ENCODE data around the gene ARRDC1.

The ARRDC1 gene

GRCh38 chr9:137657606-137658005, 52.1 kb downstream of the ARRDC1 start:
- no peak for TF ChIP-seq CTCF (conservative IDR thresholded peaks at IDR 0.05)

GRCh38 chr9:137658781-137659180, 53.3 kb downstream of the ARRDC1 start:
- no peak overlapping the region for H3K27ac ChIP-seq
- no peak for TF ChIP-seq CTCF (conservative IDR thresholded peaks at IDR 0.05)

More at GRCh38 chr9:137657606-137658005, 52.1 kb downstream of the ARRDC1 start:
- H3K27ac ChIP-seq = no peak overlapping the region

GRCh38 chr9:137660144-137660543, 54.7 kb downstream of the ARRDC1 start:
- H3K27ac ChIP-seq = no peak overlapping the region
- no peak for TF ChIP-seq CTCF (conservative IDR thresholded peaks at IDR 0.05)

GRCh38 chr9:137663584-137663983, 58.1 kb downstream of the ARRDC1 start:
- TF ChIP-seq CTCF (conservative IDR thresholded peaks at IDR 0.05) = no peak
- peak overlapping the region; percentile 94 for H3K27ac ChIP-seq

- H3K27ac ChIP-seq = peak overlapping the region; percentile 94
- no peak for TF ChIP-seq CTCF (conservative IDR thresholded peaks at IDR 0.05)
These were observed 59.2 kb downstream of the ARRDC1 start for GRCh38 chr9:137664676-137665075.

Measured in VCaP (cell line).